DND-41 (cell line): ENCODE measurements around the gene SLC26A11.
A peak's percentile ranks its signal among the peaks of the same experiment; 100 is the strongest.

Source experiments
- ATAC-seq: fragments of 200-7000 bp; cut with Tn5 transposase; 3 replicates; pipeline ENCODE4 v1.9.1; 2021; ENCODE audit warnings: low read depth; ENCODE audit not compliant: insufficient read depth
- DNase-seq: peaks from one replicate; pipeline ENCODE4 v3.0.0-alpha.2; 2020
- H2AFZ ChIP-seq: 2 replicates; pipeline ENCODE4 v1.6.0; 2012; ENCODE audit warnings: low read depth, low read length
- H3K27ac ChIP-seq: 2 replicates; pipeline ENCODE4 v1.5.1; 2012; ENCODE audit warnings: low read length, inconsistent platforms
- H3K27me3 ChIP-seq: fragments of 200-600 bp; sonication (generic); 2 replicates; pipeline ENCODE4 v1.6.0; 2012; ENCODE audit warnings: low read length, mild to moderate bottlenecking, inconsistent platforms; ENCODE audit not compliant: insufficient read depth, poor library complexity
- H3K36me3 ChIP-seq: 2 replicates; pipeline ENCODE4 v1.5.1; 2012; ENCODE audit warnings: low read length, inconsistent platforms; ENCODE audit not compliant: insufficient read depth
- H3K4me1 ChIP-seq: 2 replicates; pipeline ENCODE4 v1.5.1; 2012; ENCODE audit warnings: mild to moderate bottlenecking, low read length; ENCODE audit not compliant: insufficient read depth
- H3K4me2 ChIP-seq: 2 replicates; pipeline ENCODE4 v1.6.0; 2012; ENCODE audit warnings: mild to moderate bottlenecking, moderate library complexity, low read length, inconsistent platforms; ENCODE audit not compliant: insufficient read depth
- H3K4me3 ChIP-seq, 2 experiments: fragments of 200-600 bp in 1 of 2; shearing (Covaris generic) in 1 of 2; 2 replicates each; pipeline ENCODE4 v1.5.1; 2012 to 2016; ENCODE audit warnings: inconsistent platforms in 2 of 2, low read length in 2 of 2, mild to moderate bottlenecking in 2 of 2, low read depth in 1 of 2, moderate library complexity in 1 of 2
- H3K79me2 ChIP-seq: 2 replicates; pipeline ENCODE4 v1.6.0; 2012; ENCODE audit warnings: low read length, inconsistent platforms; ENCODE audit not compliant: insufficient read depth
- H3K9ac ChIP-seq: 2 replicates; pipeline ENCODE4 v1.6.0; 2012; ENCODE audit warnings: low read depth, mild to moderate bottlenecking, inconsistent platforms, low read length, moderate library complexity
- H3K9me3 ChIP-seq: 2 replicates; pipeline ENCODE4 v1.5.1; 2012; ENCODE audit warnings: low read length, moderate library complexity, mild to moderate bottlenecking, inconsistent platforms; ENCODE audit not compliant: insufficient read depth, severe bottlenecking
- H4K20me1 ChIP-seq: 2 replicates; pipeline ENCODE4 v1.6.0; 2012; ENCODE audit warnings: low read length; ENCODE audit not compliant: insufficient read depth
- EZH2 ChIP-seq: IDR thresholded peaks from 3 replicates; pipeline ENCODE4 v1.6.1; 2012; ENCODE audit warnings: borderline replicate concordance, low read depth, mild to moderate bottlenecking, moderate library complexity, low read length, inconsistent platforms; ENCODE audit not compliant: severe bottlenecking
- TF ChIP-seq, protein P1 (sequence below): IDR thresholded peaks from 2 replicates; pipeline ENCODE4 v1.5.1; 2012; ENCODE audit warnings: borderline replicate concordance, low read length, moderate library complexity, mild to moderate bottlenecking; ENCODE audit not compliant: poor library complexity, severe bottlenecking; ENCODE audit errors: extremely low read depth

SLC26A11 gene

DNA sequence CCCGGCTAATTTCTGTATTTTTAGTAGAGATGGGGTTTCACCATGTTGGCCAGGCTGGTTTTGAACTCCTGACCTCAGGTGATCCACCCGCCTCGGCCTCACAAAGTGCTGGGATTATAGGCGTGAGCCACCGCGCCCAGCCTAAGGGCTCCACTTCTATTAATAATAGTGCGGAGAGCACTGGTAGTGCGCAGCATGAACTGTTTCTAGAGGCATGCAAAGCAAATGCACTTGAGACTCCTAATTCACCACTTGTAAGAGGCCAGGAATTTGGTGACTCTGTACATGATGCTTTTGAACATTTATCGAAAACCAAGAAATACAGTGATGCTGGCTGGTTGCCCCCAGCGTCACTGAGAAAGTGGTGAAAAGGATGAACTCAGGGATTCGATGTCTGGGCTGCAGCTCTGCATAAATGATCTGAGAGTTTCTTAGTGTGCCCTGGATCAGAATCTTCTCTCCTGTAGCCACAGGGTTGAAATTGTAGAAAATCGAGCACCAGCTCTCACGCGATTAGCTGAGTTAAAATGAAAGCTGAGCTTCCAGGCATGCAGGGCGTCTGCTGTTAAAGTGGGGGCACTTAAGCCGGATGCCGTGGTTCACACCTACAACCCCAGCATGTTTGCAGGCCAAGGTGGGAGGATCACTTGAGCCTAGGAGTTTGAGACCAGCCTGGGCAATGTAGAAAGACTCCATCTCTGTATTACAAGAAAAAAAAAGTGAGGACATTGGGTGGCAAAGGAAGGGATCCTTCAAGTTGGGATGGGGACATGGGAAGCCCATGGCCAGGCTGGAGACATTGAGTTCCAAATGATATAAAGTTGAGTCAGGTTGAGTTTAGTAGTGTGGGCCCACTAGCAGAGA is 45.2 kb downstream of the SLC26A11 start:
- Histone ChIP-seq H3K36me3 (peaks cover 38% of the 10 kb centered on the region), H3K27me3 (no peaks in the 10 kb centered on the region), H2AFZ (no peak overlapping the region), H3K27ac (peak overlapping the region; percentile 88), H3K4me1 (peaks cover 45% of the 10 kb centered on the region), H3K9ac (peak overlapping the region; percentile 99; the same call in 1 of the 2 replicates), H3K79me2 (peaks cover 77% of the 10 kb centered on the region), H3K4me2 (peak overlapping the region; percentile 93), H3K4me3 (peak overlapping the region in 1 of 2 experiments; percentile 76; a peak in 1 of 4 replicates), H4K20me1 (peaks cover 24% of the 10 kb centered on the region), H3K9me3 (no peaks in the 10 kb centered on the region)
- no peak for TF ChIP-seq EZH2
- TF ChIP-seq, protein P1, sequence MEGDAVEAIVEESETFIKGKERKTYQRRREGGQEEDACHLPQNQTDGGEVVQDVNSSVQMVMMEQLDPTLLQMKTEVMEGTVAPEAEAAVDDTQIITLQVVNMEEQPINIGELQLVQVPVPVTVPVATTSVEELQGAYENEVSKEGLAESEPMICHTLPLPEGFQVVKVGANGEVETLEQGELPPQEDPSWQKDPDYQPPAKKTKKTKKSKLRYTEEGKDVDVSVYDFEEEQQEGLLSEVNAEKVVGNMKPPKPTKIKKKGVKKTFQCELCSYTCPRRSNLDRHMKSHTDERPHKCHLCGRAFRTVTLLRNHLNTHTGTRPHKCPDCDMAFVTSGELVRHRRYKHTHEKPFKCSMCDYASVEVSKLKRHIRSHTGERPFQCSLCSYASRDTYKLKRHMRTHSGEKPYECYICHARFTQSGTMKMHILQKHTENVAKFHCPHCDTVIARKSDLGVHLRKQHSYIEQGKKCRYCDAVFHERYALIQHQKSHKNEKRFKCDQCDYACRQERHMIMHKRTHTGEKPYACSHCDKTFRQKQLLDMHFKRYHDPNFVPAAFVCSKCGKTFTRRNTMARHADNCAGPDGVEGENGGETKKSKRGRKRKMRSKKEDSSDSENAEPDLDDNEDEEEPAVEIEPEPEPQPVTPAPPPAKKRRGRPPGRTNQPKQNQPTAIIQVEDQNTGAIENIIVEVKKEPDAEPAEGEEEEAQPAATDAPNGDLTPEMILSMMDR = no peak
- DNase-seq = no peak
- ATAC-seq = no peak

DNA sequence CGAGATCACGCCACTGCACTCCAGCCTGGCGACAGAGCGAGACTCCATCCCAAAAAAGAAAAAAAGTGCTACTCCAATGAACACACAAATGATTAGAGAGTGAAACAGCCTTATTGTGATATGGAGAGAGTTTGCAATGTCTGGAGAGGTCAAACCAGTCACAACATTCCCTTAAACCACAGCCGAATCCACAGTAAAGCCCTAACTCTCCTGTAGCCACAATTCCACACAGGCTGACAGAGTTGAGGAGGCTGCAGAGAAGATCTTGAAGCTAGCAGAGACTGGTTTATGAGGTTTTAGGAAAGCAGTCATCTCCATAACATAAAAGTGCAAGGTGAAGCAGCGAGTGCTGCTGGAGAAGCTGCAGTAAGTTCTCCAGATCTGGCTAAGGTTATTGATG is 47.2 kb downstream of the SLC26A11 start:
- H2AFZ ChIP-seq = no peak overlapping the region
- no peaks in the 10 kb centered on the region for H3K27me3 ChIP-seq
- no peak overlapping the region for H3K4me2 ChIP-seq
- ATAC-seq (no peak), DNase-seq (no peak)
- no peak for TF ChIP-seq EZH2
- TF ChIP-seq, protein P1 = no peak
- H3K4me1 ChIP-seq = peaks cover 36% of the 10 kb centered on the region
- H3K9ac ChIP-seq = no peak overlapping the region
- peaks cover 41% of the 10 kb centered on the region for H3K36me3 ChIP-seq
- H3K4me3 ChIP-seq = no peak overlapping the region
- no peak overlapping the region for H3K27ac ChIP-seq
- peaks cover 80% of the 10 kb centered on the region for H3K79me2 ChIP-seq
- peaks cover 32% of the 10 kb centered on the region for H4K20me1 ChIP-seq
- no peaks in the 10 kb centered on the region for H3K9me3 ChIP-seq

- Histone ChIP-seq H3K27ac (no peak overlapping the region), H2AFZ (no peak overlapping the region), H4K20me1 (peaks cover 32% of the 10 kb centered on the region), H3K4me2 (no peak overlapping the region), H3K36me3 (peaks cover 52% of the 10 kb centered on the region), H3K4me1 (peaks cover 26% of the 10 kb centered on the region), H3K79me2 (peaks cover 70% of the 10 kb centered on the region), H3K9ac (no peak overlapping the region), H3K9me3 (no peaks in the 10 kb centered on the region), H3K4me3 (no peak overlapping the region), H3K27me3 (no peaks in the 10 kb centered on the region)
- TF ChIP-seq, protein P1 = no peak
- no peak for TF ChIP-seq EZH2
- DNase-seq (no peak), ATAC-seq (no peak)
These were observed 48.2 kb downstream of the SLC26A11 start for GRCh38 chr17:80268427-80268826.
